GM20000 (cell line): ENCODE results near the gene GOLGA5.

Experiments used
- DNase-seq: peaks from one replicate; pipeline ENCODE4 v3.0.0; 2012; ENCODE audit warnings: low spot score
- CTCF ChIP-seq: IDR thresholded peaks from 2 replicates; pipeline ENCODE4 v1.5.1; 2012; ENCODE audit warnings: mild to moderate bottlenecking, control low read depth; ENCODE audit errors: extremely low read depth, missing control alignments

Gene GOLGA5

GRCh38 chr14:92880351-92880750 lies 86.2 kb downstream of the GOLGA5 start:
- no peak for DNase-seq
- TF ChIP-seq CTCF, result no peak

GRCh38 chr14:92880851-92881250 lies 86.7 kb downstream of the GOLGA5 start:
- DNase-seq, result no peak
- TF ChIP-seq CTCF, result peak; percentile 14

GRCh38 chr14:92883066-92883465 lies 89.0 kb downstream of the GOLGA5 start:
- TF ChIP-seq CTCF, result no peak

GRCh38 chr14:92884410-92884809 lies 90.3 kb downstream of the GOLGA5 start:
- TF ChIP-seq CTCF, result no peak

More at GRCh38 chr14:92883066-92883465, 89.0 kb downstream of the GOLGA5 start:
- no peak for DNase-seq

GRCh38 chr14:92885279-92886061 lies 91.4 kb downstream of the GOLGA5 start:
- TF ChIP-seq CTCF, result no peak
- DNase-seq, result no peak

More at GRCh38 chr14:92884410-92884809, 90.3 kb downstream of the GOLGA5 start:
- no peak for DNase-seq

- no peak for DNase-seq
These were observed 92.2 kb downstream of the GOLGA5 start for GRCh38 chr14:92886337-92886736.

GRCh38 chr14:92887157-92887556 lies 93.1 kb downstream of the GOLGA5 start:
- no peak for TF ChIP-seq CTCF

More at GRCh38 chr14:92886337-92886736, 92.2 kb downstream of the GOLGA5 start:
- TF ChIP-seq CTCF, result no peak

More at GRCh38 chr14:92887157-92887556, 93.1 kb downstream of the GOLGA5 start:
- DNase-seq, result no peak
